Left hindlimb (tissue), 1 donor: Measurements from ENCODE around the gene GARNL3.

Experiments
- DNase-seq: peaks from one replicate; pipeline ENCODE4 v3.0.0-alpha.2; 2018

GARNL3 gene

GRCh38 chr9:127406799-127407491 lies 142.4 kb downstream of the GARNL3 start:
- no peak for DNase-seq

- no peak for DNase-seq
Observed at GRCh38 chr9:127407492-127407843, 142.9 kb downstream of the GARNL3 start.

- DNase-seq = no peak
Observed at GRCh38 chr9:127411122-127411521, 146.5 kb downstream of the GARNL3 start.

- DNase-seq = no peak
Observed at GRCh38 chr9:127415141-127415540, 150.6 kb downstream of the GARNL3 start.

- no peak for DNase-seq
Observed at GRCh38 chr9:127415657-127416056, 151.1 kb downstream of the GARNL3 start.

- DNase-seq = no peak
Observed at GRCh38 chr9:127417131-127418036, 152.8 kb downstream of the GARNL3 start.

- no peak for DNase-seq
Observed at GRCh38 chr9:127418037-127418471, 153.5 kb downstream of the GARNL3 start.

- no peak for DNase-seq
Observed at GRCh38 chr9:127419348-127419747, 154.8 kb downstream of the GARNL3 start.

GRCh38 chr9:127421057-127421456 lies 156.5 kb downstream of the GARNL3 start:
- DNase-seq = no peak

GRCh38 chr9:127422133-127422782 lies 157.7 kb downstream of the GARNL3 start:
- no peak for DNase-seq

GRCh38 chr9:127422787-127423186 lies 158.2 kb downstream of the GARNL3 start:
- DNase-seq = no peak

GRCh38 chr9:127423476-127423933 lies 158.9 kb downstream of the GARNL3 start:
- DNase-seq = no peak

- DNase-seq = peak; percentile 96
Observed at GRCh38 chr9:127423934-127424675, 159.5 kb downstream of the GARNL3 start, which contains the start of gene ZNF79. TSS of gene ZNF79 (plus strand) at chr9:127424382. CDS start at chr9:127424788, 406 bp downstream.

- DNase-seq = no peak
Observed at GRCh38 chr9:127424676-127424999, 160.1 kb downstream of the GARNL3 start.

GRCh38 chr9:127426756-127427155 lies 162.2 kb downstream of the GARNL3 start:
- no peak for DNase-seq

GRCh38 chr9:127428348-127428747 lies 163.8 kb downstream of the GARNL3 start:
- DNase-seq = no peak

- DNase-seq = no peak
Observed at GRCh38 chr9:127430415-127430814, 165.8 kb downstream of the GARNL3 start.

- DNase-seq = no peak
Observed at GRCh38 chr9:127437497-127438264, 173.1 kb downstream of the GARNL3 start.

GRCh38 chr9:127438394-127438793 lies 173.8 kb downstream of the GARNL3 start:
- no peak for DNase-seq
